CD14-positive monocyte (primary cell): ENCODE measurements around the gene OTOG. TPM values are rescaled to one million over a fixed set of nuclear protein-coding genes. Genes with fewer than 3 reads are reported as not detected.

ENCODE experiments used
- DNase-seq, 3 donors: peaks; one replicate each; pipeline ENCODE4 v3.0.0-alpha.2; 2011 to 2022
- H2AFZ ChIP-seq: 2 replicates; pipeline ENCODE4 v1.6.0; 2012; ENCODE audit warnings: mild to moderate bottlenecking, low read depth, low read length, inconsistent platforms; ENCODE audit not compliant: insufficient read depth, poor library complexity, severe bottlenecking
- H3K27ac ChIP-seq, 2 donors: 1 replicate in 1 of 2; 2 replicates in 1 of 2; pipeline ENCODE4 v1.5.1; 2012 to 2013; ENCODE audit warnings: low read length in 2 of 2, control low read depth in 1 of 2, inconsistent platforms in 1 of 2, low read depth in 1 of 2, mild to moderate bottlenecking in 1 of 2
- H3K27me3 ChIP-seq, 2 donors: one replicate each; pipeline versions ENCODE4 v1.6.0 to v1.6.1; 2011 to 2013; ENCODE audit warnings: low read length in 2 of 2; ENCODE audit not compliant: control insufficient read depth in 2 of 2, insufficient read depth in 2 of 2
- H3K36me3 ChIP-seq, 2 donors: replicated peaks in 1 of 2; 1 replicate in 1 of 2; 2 replicates in 1 of 2; pipeline versions ENCODE4 v1.5.1 to v1.6.1; 2012 to 2013; ENCODE audit warnings: low read length in 2 of 2, control low read depth in 1 of 2, inconsistent platforms in 1 of 2, mild to moderate bottlenecking in 1 of 2; ENCODE audit not compliant: insufficient read depth in 2 of 2, control insufficient read depth in 1 of 2
- H3K4me1 ChIP-seq, 2 donors: 1 replicate in 1 of 2; 2 replicates in 1 of 2; pipeline versions ENCODE4 v1.5.1 to v1.6.1; 2012 to 2013; ENCODE audit warnings: low read length in 2 of 2, control low read depth in 1 of 2, inconsistent platforms in 1 of 2, mild to moderate bottlenecking in 1 of 2, moderate library complexity in 1 of 2; ENCODE audit not compliant: insufficient read depth in 2 of 2, control insufficient read depth in 1 of 2
- H3K4me2 ChIP-seq: replicated peaks from 2 replicates; pipeline ENCODE3; 2012; ENCODE audit warnings: low read length, moderate library complexity, mild to moderate bottlenecking; ENCODE audit not compliant: poor library complexity, severe bottlenecking; ENCODE audit errors: extremely low read depth
- H3K4me3 ChIP-seq, 3 experiments: fragments of 200-600 bp in 1 of 3; sonication (generic) in 1 of 3; replicated peaks in 1 of 3; 1 replicate in 2 of 3; 2 replicates in 1 of 3; pipeline ENCODE4 v1.5.1; 2011 to 2013; ENCODE audit warnings: low read length in 3 of 3, mild to moderate bottlenecking in 3 of 3, control low read depth in 2 of 3, low read depth in 2 of 3, inconsistent platforms in 1 of 3, moderate library complexity in 1 of 3
- H3K79me2 ChIP-seq: 2 replicates; pipeline ENCODE4 v1.6.0; 2012; ENCODE audit warnings: mild to moderate bottlenecking, control low read depth, inconsistent platforms, low read length, moderate library complexity; ENCODE audit not compliant: insufficient read depth
- H3K9ac ChIP-seq: 2 replicates; pipeline ENCODE4 v1.6.0; 2017; ENCODE audit warnings: low read length, mild to moderate bottlenecking; ENCODE audit not compliant: insufficient read depth, poor library complexity, severe bottlenecking
- H3K9me3 ChIP-seq, 2 donors: replicated peaks in 1 of 2; 1 replicate in 1 of 2; 2 replicates in 1 of 2; pipeline versions ENCODE4 v1.5.1 to v1.6.1; 2012 to 2013; ENCODE audit warnings: low read length in 2 of 2, control low read depth in 1 of 2; ENCODE audit not compliant: control insufficient read depth in 1 of 2, insufficient read depth in 1 of 2
- H4K20me1 ChIP-seq: 2 replicates; pipeline ENCODE4 v1.6.0; 2012; ENCODE audit warnings: mild to moderate bottlenecking, low read length, control low read depth, moderate library complexity; ENCODE audit not compliant: insufficient read depth
- H3K27ac Mint-ChIP-seq, 7 donors: one replicate each; pipeline ENCODE4 v1.8.0; 2020; ENCODE audit warnings: mild to moderate bottlenecking in 7 of 7, mixed read lengths in 7 of 7, moderate library complexity in 6 of 7, inconsistent platforms in 2 of 7
- H3K27me3 Mint-ChIP-seq, 3 donors: one replicate each; pipeline ENCODE4 v1.8.0; 2021 to 2022; ENCODE audit warnings: low read depth in 3 of 3, mild to moderate bottlenecking in 3 of 3, mixed read lengths in 3 of 3, moderate library complexity in 3 of 3, inconsistent platforms in 1 of 3
- H3K36me3 Mint-ChIP-seq, 2 donors: one replicate each; pipeline ENCODE4 v1.8.0; 2020; ENCODE audit warnings: mixed read lengths in 2 of 2, inconsistent platforms in 1 of 2, mild to moderate bottlenecking in 1 of 2
- H3K4me1 Mint-ChIP-seq: one replicate; pipeline ENCODE4 v1.8.0; 2020; ENCODE audit warnings: mild to moderate bottlenecking, mixed read lengths
- H3K4me3 Mint-ChIP-seq, 2 donors: one replicate each; pipeline ENCODE4 v1.8.0; 2020; ENCODE audit warnings: mild to moderate bottlenecking in 2 of 2, mixed read lengths in 2 of 2, moderate library complexity in 1 of 2
- H3K9me3 Mint-ChIP-seq, 7 donors: one replicate each; pipeline ENCODE4 v1.8.0; 2020 to 2022; ENCODE audit warnings: mixed read lengths in 7 of 7, mild to moderate bottlenecking in 6 of 7, moderate library complexity in 6 of 7, inconsistent platforms in 2 of 7
- CTCF ChIP-seq: fragments of 200-600 bp; IDR thresholded peaks from one replicate; pipeline ENCODE4 v1.8.0; 2022; ENCODE audit warnings: antibody characterized with exemption, mild to moderate bottlenecking
- WGBS: methylation state at CpG from one replicate; pipeline ENCODE4 v1.1.5; 2013; ENCODE audit warnings: missing lambda C conversion rate; ENCODE audit not compliant: insufficient coverage; 5-methylcytosine and 5-hydroxymethylcytosine counted together
- intact Hi-C, 2 donors: fragments of 100-400 bp; cut with micrococcal nuclease; formaldehyde crosslinking; loops; one replicate each; pipeline versions ENCODE4 v1.15.0 to v1.15.1; 2023
- polyA plus RNA-seq, 3 donors: library from polyadenylated mRNA; depleted of rRNA in 1 of 3; unstranded in 2 of 3; stranded (reverse) in 1 of 3; fragments of 300-500 nt in 2 of 3; fragments of >200 nt in 1 of 3; fragmentation: Illumina TruSeq in 2 of 3; gene quantifications; 1 replicate in 2 of 3; 2 replicates in 1 of 3; pipeline ENCODE4 v1.2.3, GENCODE V29; 2012 to 2021

OTOG gene
- polyA plus RNA-seq, 3 donors, result not detected

DNA sequence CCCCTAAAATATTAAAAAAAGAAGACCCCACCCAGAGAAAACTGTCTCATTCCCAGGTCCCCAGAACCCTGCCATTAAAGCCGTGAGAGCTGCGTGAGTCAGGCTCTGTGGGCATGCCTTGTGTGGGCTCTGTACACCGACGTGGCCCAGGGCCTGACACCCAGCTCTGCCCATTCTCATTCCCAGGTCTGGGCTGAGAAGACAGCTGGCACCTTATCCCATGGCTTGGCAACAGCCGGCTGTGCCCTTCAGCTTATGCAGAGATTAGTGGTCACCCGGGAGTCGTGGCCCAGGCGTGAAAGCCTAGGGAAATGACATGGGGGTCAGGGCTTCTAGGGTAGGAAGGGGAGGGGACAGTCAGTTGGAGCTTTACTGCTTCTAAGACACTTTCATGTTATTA lies 31.9 kb downstream of the OTOG start:
- H2AFZ ChIP-seq, result no peak overlapping the region
- H3K27ac ChIP-seq, result no peak overlapping the region
- no peaks in the 10 kb centered on the region for H3K79me2 ChIP-seq
- Mint-ChIP-seq H3K9me3 (peaks cover 0 to 4% (median 0%) of the 10 kb centered on the region in 7 donors), H3K27me3 (peaks cover under 1 to 9% (median 1%) of the 10 kb centered on the region in 3 donors), H3K27ac (no peak overlapping the region), H3K36me3 (no peaks in the 10 kb centered on the region), H3K4me1 (no peaks in the 10 kb centered on the region), H3K4me3 (no peak overlapping the region)
- no peaks in the 10 kb centered on the region for H3K27me3 ChIP-seq
- H3K4me3 ChIP-seq, result no peak overlapping the region
- H4K20me1 ChIP-seq, result no peaks in the 10 kb centered on the region
- WGBS, result 95% methylated on average over 8 of the region's 8 CpGs
- no peaks in the 10 kb centered on the region for H3K9me3 ChIP-seq
- intact Hi-C loops, result no loop called here
- H3K36me3 ChIP-seq, result no peaks in the 10 kb centered on the region
- H3K9ac ChIP-seq, result no peak overlapping the region
- no peak for DNase-seq
- no peak overlapping the region for H3K4me2 ChIP-seq
- TF ChIP-seq CTCF, result no peak
- no peaks in the 10 kb centered on the region for H3K4me1 ChIP-seq

DNA sequence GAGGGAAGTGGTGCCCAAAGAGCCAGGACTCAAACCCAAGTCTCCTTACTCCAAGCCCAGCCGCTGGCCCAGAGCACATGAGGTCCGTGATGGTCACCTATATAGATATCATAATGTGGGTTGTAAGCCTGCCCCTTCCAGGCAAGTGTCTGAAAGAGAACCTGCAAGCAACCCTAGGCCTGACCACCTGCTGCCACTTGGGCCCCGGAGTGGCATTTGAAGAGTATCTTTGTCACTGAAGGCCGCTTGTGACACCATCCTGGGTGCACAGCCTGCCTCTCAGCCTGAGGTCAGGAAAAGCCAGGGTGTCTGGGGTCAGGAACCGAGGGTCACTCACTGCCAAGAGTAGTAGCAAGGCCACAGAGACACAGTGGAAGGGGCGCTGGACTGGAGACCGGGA lies 32.4 kb downstream of the OTOG start:
- TF ChIP-seq CTCF, result no peak
- DNase-seq, result no peak
- intact Hi-C loops, result no loop called here

More for the DNA sequence above, 32.4 kb downstream of the OTOG start:
- Histone ChIP-seq H3K79me2 (no peaks in the 10 kb centered on the region), H3K36me3 (no peaks in the 10 kb centered on the region), H2AFZ (no peak overlapping the region), H3K9ac (no peak overlapping the region), H3K27ac (no peak overlapping the region), H4K20me1 (no peaks in the 10 kb centered on the region), H3K27me3 (no peaks in the 10 kb centered on the region), H3K4me3 (no peak overlapping the region), H3K4me1 (no peaks in the 10 kb centered on the region), H3K4me2 (no peak overlapping the region), H3K9me3 (no peaks in the 10 kb centered on the region)
- H3K36me3 Mint-ChIP-seq, result no peaks in the 10 kb centered on the region
- no peak overlapping the region for H3K4me3 Mint-ChIP-seq
- WGBS, result 95% methylated on average over 5 of the region's 7 CpGs
- H3K9me3 Mint-ChIP-seq, result peaks cover 0 to 4% (median 0%) of the 10 kb centered on the region in 7 donors
- peaks cover 0 to 7% (median 1%) of the 10 kb centered on the region in 3 donors for H3K27me3 Mint-ChIP-seq
- H3K27ac Mint-ChIP-seq, result no peak overlapping the region
- H3K4me1 Mint-ChIP-seq, result no peaks in the 10 kb centered on the region
